ENCODE data around the gene RAP2B. TPM values are rescaled to one million over a fixed set of nuclear protein-coding genes. Genes with fewer than 3 reads are reported as not detected.

The RAP2B gene
- total and polyA plus RNA-seq, 2 donors (not counting 1 experiment from before 2014, with no cell fraction given), result 2.8 to 16.9 TPM

GRCh38 chr3:153173758-153174516, 11.9 kb downstream of the RAP2B start:
- Histone ChIP-seq H3K9ac (ENCODE audit: low read length) (no peak overlapping the region), H3K4me1 (ENCODE audit: control insufficient read depth in 2 of 2, insufficient read depth in 2 of 2, low read length in 2 of 2) (no peaks in the 10 kb centered on the region), H3K9me3 (ENCODE audit: control extremely low read depth in 1 of 3, control insufficient read depth in 2 of 3, insufficient read depth in 1 of 3, low read length in 2 of 3) (no peaks in the 10 kb centered on the region), H3K36me3 (replicated peaks in 1 of 2; ENCODE audit: control extremely low read depth in 1 of 2, control insufficient read depth in 1 of 2, extremely low read depth in 1 of 2, insufficient read depth in 2 of 2, low read length in 1 of 2) (no peaks in the 10 kb centered on the region), H3K27me3 (replicated peaks in 1 of 4; ENCODE audit: control extremely low read depth in 1 of 4, control insufficient read depth in 3 of 4, insufficient read depth in 4 of 4, low read length in 3 of 4) (no peaks in the 10 kb centered on the region), H3K4me3 (ENCODE audit: control extremely low read depth in 1 of 5, extremely low read depth in 1 of 5, insufficient read depth in 1 of 5, low read depth in 2 of 5, low read length in 4 of 5) (no peak overlapping the region), H3K27ac (ENCODE audit: low read length in 2 of 2) (no peak overlapping the region), H2AFZ (ENCODE audit: insufficient read depth, low read depth, low read length, poor library complexity, severe bottlenecking) (no peak overlapping the region), H3K79me2 (ENCODE audit: control insufficient read depth, insufficient read depth, low read length) (no peaks in the 10 kb centered on the region), H3K4me2 (replicated peaks; ENCODE audit: low read depth, low read length, poor library complexity, severe bottlenecking) (no peak overlapping the region), H4K20me1 (ENCODE audit: control insufficient read depth, insufficient read depth, low read length, poor library complexity, severe bottlenecking) (no peaks in the 10 kb centered on the region)
- intact Hi-C loops (cut with micrococcal nuclease), result no loop called here
- ChIA-PET CTCF (interaction anchor here (0.8 to 1.0 kb wide), 2 partner anchors 49 to 79 kb away, joined by 3 to 4 read pairs; no protein-coding TSS in a partner anchor), POLR2A (no interaction called here)
- no peak overlapping the region for H3K4me3 Mint-ChIP-seq
- WGBS (ENCODE audit: insufficient coverage), result 40% methylated on average over 1 of the region's 6 CpGs
- ATAC-seq (ENCODE audit: low read depth) (no peak), DNase-seq (no peak)
- TF ChIP-seq EZH2 (IDR thresholded peaks at IDR 0.05; ENCODE audit: borderline replicate concordance, insufficient read depth, low read depth, low read length, poor library complexity, severe bottlenecking) (no peak), CTCF (IDR thresholded peaks at IDR 0.05) (no peak)
- H3K9me3 Mint-ChIP-seq (ENCODE audit: insufficient read depth), result no peaks in the 10 kb centered on the region
- no peaks in the 10 kb centered on the region for H3K27me3 Mint-ChIP-seq
- H3K27ac Mint-ChIP-seq, result no peak overlapping the region
- no peaks in the 10 kb centered on the region for H3K4me1 Mint-ChIP-seq

DNA sequence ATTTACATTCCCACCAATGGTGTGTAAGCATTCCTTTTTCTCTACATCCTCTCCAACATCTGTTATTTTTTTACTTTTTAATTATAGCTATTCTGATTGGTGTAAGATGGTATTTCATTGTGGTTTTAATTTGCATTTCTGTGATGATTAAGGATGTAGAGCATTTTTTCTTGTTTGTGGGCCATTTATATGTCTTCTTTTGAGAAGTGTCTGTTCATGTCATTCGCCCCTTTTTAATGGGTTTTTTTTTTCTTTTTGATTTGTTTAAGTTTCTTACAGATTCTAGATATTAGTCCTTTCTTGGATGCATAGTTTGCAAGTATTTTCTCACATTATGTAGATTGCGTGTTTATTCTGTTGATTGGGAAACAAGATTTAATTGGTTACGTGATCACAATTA, 14.2 kb downstream of the RAP2B start:
- Histone ChIP-seq H4K20me1 (ENCODE audit: control insufficient read depth, insufficient read depth, low read length, poor library complexity, severe bottlenecking) (no peaks in the 10 kb centered on the region), H3K36me3 (replicated peaks in 1 of 2; ENCODE audit: control extremely low read depth in 1 of 2, control insufficient read depth in 1 of 2, extremely low read depth in 1 of 2, insufficient read depth in 2 of 2, low read length in 1 of 2) (no peaks in the 10 kb centered on the region), H3K4me1 (ENCODE audit: control insufficient read depth in 2 of 2, insufficient read depth in 2 of 2, low read length in 2 of 2) (no peaks in the 10 kb centered on the region), H3K27me3 (replicated peaks in 1 of 4; ENCODE audit: control extremely low read depth in 1 of 4, control insufficient read depth in 3 of 4, insufficient read depth in 4 of 4, low read length in 3 of 4) (no peaks in the 10 kb centered on the region), H3K9me3 (ENCODE audit: control extremely low read depth in 1 of 3, control insufficient read depth in 2 of 3, insufficient read depth in 1 of 3, low read length in 2 of 3) (no peaks in the 10 kb centered on the region), H3K4me3 (ENCODE audit: control extremely low read depth in 1 of 5, extremely low read depth in 1 of 5, insufficient read depth in 1 of 5, low read depth in 2 of 5, low read length in 4 of 5) (no peak overlapping the region), H2AFZ (ENCODE audit: insufficient read depth, low read depth, low read length, poor library complexity, severe bottlenecking) (no peak overlapping the region), H3K27ac (ENCODE audit: low read length in 2 of 2) (no peak overlapping the region), H3K79me2 (ENCODE audit: control insufficient read depth, insufficient read depth, low read length) (no peaks in the 10 kb centered on the region), H3K9ac (ENCODE audit: low read length) (no peak overlapping the region), H3K4me2 (replicated peaks; ENCODE audit: low read depth, low read length, poor library complexity, severe bottlenecking) (no peak overlapping the region)
- Mint-ChIP-seq H3K27me3 (no peaks in the 10 kb centered on the region), H3K9me3 (ENCODE audit: insufficient read depth) (no peaks in the 10 kb centered on the region), H3K4me1 (no peaks in the 10 kb centered on the region), H3K27ac (no peak overlapping the region), H3K4me3 (no peak overlapping the region)
- intact Hi-C loops (cut with micrococcal nuclease), result no loop called here
- CTCF ChIA-PET, result no interaction called here
- TF ChIP-seq EZH2 (IDR thresholded peaks at IDR 0.05; ENCODE audit: borderline replicate concordance, insufficient read depth, low read depth, low read length, poor library complexity, severe bottlenecking), result no peak
- TF ChIP-seq CTCF (IDR thresholded peaks at IDR 0.05), result no peak
- POLR2A ChIA-PET, result no interaction called here
- no CpG with 5 or more reads among the region's 3 CpGs for WGBS (ENCODE audit: insufficient coverage)
- DNase-seq, result no peak
- no peak for ATAC-seq (ENCODE audit: low read depth)

Data from B cell (primary cell).